ENCODE data around the gene TC2N.
"Not testable (repeated sequence)": the region's sequence is repeated elsewhere in the genome, so short reads cannot be mapped to it uniquely, and the experiment has no call there.

The TC2N gene

GRCh38 chr14:91754819-91755218 is 112.5 kb downstream of the TC2N start:
- no peak for DNase-seq (ENCODE audit: low read depth in 2 of 2)

- DNase-seq (ENCODE audit: low read depth in 2 of 2): no peak
Measured at GRCh38 chr14:91754185-91754584, 113.2 kb downstream of the TC2N start.

GRCh38 chr14:91753501-91754128 is 113.7 kb downstream of the TC2N start:
- no peak for DNase-seq (ENCODE audit: low read depth in 2 of 2)

DNA sequence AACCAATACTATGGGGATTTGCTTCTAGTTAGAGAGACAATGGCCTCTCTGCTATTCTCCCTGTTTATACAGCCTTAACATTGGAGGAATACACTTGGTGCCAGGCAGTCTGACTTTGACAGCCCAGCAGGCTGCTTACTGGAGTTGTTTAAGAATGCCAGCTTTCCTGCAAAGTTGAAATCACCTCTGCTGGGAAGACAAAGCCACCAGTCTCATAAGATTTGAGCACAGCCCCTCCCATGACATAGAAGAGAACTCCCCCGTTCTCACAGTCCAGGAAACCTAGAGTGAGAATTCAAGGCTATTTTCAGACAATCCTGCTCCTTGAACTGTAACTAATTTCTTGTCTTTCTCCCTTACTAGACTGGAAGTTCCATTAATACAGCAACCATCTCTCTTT is 114.4 kb downstream of the TC2N start:
- no peak for DNase-seq (ENCODE audit: low read depth in 2 of 2)

GRCh38 chr14:91751719-91752118 is 115.6 kb downstream of the TC2N start:
- no peak for DNase-seq (ENCODE audit: low read depth in 2 of 2)

DNA sequence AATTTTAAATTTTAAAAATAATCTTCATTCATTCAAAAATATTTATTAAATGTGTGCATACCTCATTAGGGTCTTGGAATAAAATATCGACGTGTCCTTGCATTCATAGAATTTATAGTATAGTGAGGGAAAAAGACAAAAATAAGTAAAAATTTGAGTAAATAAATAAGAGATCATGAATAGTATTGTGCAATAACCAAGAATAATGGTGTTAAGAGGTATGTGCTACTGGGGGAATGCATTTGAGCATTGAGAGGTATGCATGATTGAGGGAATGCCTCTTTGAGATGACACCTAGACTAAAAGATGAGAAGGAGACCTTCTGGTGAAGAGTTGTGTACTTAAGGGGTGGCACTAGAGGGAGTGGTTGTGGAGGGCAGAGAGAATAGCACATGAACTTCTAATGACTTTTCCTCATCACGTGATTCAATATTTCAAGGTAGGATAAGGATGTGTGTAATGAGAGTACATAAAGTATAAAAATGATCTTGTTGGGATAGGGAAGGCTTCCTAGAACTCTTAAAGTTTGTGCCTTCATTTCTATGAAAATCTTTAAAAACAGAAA is 116.6 kb downstream of the TC2N start:
- no peak for DNase-seq (ENCODE audit: low read depth in 2 of 2)

GRCh38 chr14:91749868-91750267 is 117.5 kb downstream of the TC2N start:
- DNase-seq (ENCODE audit: low read depth in 2 of 2): no peak

DNA sequence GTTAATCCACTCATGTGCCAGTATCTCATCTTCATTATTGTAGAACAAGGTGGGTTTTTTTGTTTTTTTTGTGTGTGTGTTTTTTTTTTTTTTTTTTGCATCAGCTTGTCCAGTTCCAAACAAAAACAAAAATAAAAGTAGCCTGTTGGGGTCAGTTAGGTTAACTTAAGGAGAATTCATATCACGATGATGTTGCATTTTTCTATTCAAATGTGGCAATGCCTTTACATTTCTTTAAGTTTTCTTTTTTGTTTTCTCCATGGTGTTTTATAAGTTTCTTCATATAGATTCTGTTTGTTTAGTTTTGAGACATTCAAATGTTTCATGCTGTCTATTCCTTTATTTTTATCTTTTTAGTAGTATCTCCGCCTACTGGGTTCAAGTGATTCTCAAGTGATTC is 119.3 kb downstream of the TC2N start:
- no peak for DNase-seq (ENCODE audit: low read depth in 2 of 2)

DNA sequence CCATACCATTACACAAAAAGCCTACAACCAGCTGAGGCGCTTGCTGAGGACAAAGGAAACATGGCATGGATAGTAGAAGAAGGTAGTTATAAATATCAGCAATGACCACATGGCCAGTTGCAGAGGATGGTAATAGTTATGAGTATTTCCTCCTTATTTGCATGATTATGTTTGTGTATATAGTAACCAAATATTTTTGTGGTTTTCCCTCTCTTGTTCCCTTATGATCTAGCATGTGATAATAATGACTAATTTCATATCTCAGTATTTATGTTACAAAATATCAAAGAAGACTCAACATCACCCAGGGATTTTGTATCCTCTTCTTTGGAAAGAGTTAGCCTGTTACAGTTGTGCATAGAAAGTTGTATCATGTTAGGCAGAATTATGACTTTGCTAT is 122.0 kb downstream of the TC2N start:
- DNase-seq (ENCODE audit: low read depth in 2 of 2): no peak

DNA sequence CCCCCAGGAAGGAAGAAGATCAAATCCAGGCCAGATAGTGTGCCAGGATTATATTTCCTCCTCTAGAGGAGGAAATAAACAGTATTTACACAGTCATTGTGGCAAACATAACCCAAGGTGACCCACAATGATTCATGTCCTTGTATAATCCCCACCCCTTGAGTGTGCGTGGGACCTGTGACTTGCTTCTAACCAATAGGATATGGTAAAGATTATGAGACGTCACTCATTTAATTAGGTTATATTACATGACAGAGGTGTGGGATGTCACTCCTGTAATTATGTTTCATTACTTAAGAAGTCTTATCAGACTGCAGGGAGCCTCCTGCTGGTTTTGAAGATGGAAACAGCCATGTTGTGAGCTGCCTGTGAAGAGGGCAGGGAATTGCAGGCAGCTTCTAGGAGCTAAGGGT is 123.3 kb downstream of the TC2N start:
- DNase-seq (ENCODE audit: low read depth in 2 of 2): no peak

GRCh38 chr14:91743305-91743653 is 124.1 kb downstream of the TC2N start:
- no peak for DNase-seq (ENCODE audit: low read depth in 2 of 2)

DNA sequence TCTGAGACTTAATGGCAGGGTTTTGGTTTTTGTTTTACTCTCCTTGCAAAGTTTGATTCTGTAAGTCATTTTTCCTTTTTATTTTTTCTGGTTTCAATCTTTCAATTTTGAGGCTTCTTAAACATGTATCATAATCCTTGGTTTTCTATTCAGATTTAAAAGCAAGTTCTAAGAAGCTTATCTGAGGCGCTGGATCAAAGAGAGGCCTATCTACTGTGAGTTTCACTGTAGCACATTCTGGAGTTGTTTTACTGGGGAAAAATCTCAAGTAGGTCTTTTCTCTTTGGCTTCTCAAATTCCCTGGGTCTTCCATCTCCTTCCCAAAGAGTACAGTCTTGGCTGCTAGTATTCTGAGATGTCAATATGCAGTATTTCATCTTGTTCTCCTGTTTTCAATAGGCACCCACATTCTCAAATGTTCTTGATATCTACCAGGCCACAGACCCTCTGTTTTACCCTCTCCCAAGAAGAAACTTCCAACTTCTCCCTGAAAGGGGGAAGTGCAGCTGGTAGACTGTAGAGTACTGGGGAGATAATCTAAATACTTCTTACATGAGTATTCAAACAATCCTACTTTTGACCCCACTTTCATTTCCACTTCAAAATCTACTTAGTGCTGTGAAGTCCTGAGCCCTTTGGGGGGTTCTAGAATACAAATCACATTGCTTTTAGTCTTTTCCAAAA is 124.6 kb downstream of the TC2N start:
- no peak for DNase-seq (ENCODE audit: low read depth in 2 of 2)

GRCh38 chr14:91739867-91740266 is 127.5 kb downstream of the TC2N start:
- not testable (repeated sequence) for DNase-seq (ENCODE audit: low read depth in 2 of 2)

DNA sequence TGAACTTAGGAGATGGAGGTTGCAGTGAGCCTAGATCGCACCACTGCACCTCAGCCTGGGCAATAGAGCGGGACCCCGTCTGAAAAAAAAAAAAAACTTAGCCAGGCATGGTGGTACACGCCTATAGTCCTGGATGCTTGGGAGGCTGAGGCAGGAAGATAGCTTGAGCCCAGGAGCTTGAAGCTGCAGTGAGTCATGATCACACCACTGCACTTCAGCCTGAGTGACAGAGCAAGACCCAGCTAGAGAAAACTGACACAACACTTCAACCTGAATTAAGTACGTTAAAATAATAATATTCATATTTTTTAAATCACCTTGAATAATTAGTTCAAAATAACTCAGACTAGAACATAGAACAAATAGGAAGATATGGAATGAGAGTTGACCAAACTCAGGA is 129.7 kb downstream of the TC2N start:
- DNase-seq (ENCODE audit: low read depth in 2 of 2): no peak

- DNase-seq (ENCODE audit: low read depth in 2 of 2): no peak
Measured at GRCh38 chr14:91732859-91733477, 134.4 kb downstream of the TC2N start.

DNA sequence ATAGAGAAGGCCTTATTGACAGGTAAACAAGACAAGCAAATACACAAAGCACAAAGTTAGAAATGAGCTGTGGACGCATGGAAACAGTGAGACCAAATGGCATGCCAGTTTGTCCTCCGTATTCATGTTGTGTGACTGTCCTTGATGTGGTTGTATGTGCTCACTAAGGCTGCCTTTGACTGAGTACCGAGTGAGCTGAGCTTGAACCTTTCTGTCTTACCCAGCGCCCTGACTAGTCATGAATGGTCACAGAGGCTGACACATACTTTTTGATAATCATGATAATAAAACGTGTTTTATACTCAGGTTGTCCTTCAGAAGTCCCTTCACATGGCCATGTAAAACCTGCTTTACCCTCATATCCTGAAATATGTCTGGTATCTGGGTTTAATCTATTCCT is 134.9 kb downstream of the TC2N start:
- no peak for DNase-seq (ENCODE audit: low read depth in 2 of 2)

DNA sequence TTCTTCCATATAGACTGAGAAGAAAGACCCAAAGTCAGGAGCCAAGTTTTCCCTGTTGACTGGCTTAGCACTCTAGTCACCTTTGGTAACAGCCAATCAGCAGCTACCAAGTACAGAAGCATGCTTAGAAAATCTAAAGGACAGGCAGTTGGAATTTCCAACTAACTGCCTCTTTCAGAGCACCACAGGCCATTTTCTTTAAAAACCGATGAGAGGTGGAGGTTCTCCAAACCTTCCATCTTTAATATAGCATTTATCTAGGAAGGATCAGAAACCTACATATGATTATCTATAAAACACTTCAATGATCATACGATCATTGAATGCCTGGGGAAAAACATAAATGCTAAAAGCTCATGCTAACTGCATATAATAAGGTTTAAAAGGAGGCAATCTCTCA is 135.3 kb downstream of the TC2N start, which contains the start of gene CATSPERB:
CATSPERB (minus strand) TSS at position 101 of the 400 bp plus-strand sequence. CDS start 2,607 bp downstream, outside the sequence.
- DNase-seq (ENCODE audit: low read depth in 2 of 2): no peak

DNA sequence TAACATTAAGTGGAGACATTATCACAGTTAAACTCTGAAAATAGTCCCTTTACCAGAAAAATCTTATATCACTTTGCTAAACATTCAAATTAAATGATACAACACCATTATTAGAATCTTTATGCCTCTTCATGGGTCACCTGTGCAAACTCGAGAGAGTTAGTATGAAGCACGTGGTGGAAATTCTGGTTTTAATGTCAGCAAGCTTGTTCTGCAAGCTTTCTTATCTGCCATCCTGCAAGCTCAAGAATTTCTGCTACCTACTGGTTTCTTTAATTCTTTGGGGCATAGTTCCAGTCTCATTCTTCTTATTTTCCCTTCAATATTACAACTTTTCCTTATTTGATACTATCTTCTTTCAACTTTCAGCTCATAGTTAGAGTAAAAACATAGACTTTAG is 136.3 kb downstream of the TC2N start:
- DNase-seq (ENCODE audit: low read depth in 2 of 2): no peak

DNA sequence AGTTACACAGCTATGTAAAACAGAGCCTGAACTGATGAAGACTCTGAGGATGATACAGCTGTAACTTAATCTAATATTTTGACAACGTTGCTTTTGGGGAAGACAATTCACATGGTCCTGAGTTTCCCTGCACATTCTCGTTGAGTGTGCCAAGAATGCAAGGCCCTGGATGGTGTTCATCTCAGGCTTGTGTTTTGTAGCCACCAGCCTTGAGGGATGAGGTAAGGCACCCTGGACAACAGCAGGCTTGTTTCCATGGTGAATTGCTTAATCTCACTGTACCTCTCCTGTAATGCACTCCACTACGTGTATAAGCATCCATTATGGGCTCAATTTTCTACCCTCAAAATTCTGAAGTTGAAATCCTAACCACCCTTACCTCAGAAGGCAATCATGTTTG is 137.6 kb downstream of the TC2N start:
- DNase-seq (ENCODE audit: low read depth in 2 of 2): no peak

Measured in stimulated activated CD8-positive, alpha-beta memory T cell treated with anti-CD3 and anti-CD28 coated beads, Interleukin-7, amount 100 ng/mL, for 4 hours (primary cell).